ENCODE measurements around the gene OR51A7. TPM values are rescaled to one million over a fixed set of nuclear protein-coding genes. Genes with fewer than 3 reads are reported as not detected.

The OR51A7 gene
- total RNA-seq (2021; fragmentation: NEBNext Ultra II Directional; extraction: Animal tissue kit (Norgen Biotek cat#: 25700)), result not detected in 2 replicates
- not detected in 2 replicates for polyA plus RNA-seq (2011; rRNA removed)
- not detected for polyA plus RNA-seq (2011; cell fraction: cytosol; rRNA removed)
- polyA plus RNA-seq (2011; cell fraction: nucleus; rRNA removed), result not detected
- polyA plus RNA-seq (2012, experiment 1 of 2), result not detected in 4 replicates
- not detected for polyA plus RNA-seq (2012, experiment 2 of 2)
- not detected for polyA plus RNA-seq (2013, experiment 1 of 2)
- polyA plus RNA-seq (2013, experiment 2 of 2), result not detected
- polyA minus RNA-seq (2011; rRNA and poly(A)+ RNA removed), result 0.46 and 0.82 TPM in 2 replicates
- polyA minus RNA-seq (2011; cell fraction: cytosol; rRNA and poly(A)+ RNA removed), result not detected
- not detected for polyA minus RNA-seq (2011; cell fraction: nucleus; rRNA and poly(A)+ RNA removed)
- long read RNA-seq, experiment 1, result 0 reads
- long read RNA-seq, experiment 2, result 0 reads

GRCh38 chr11:4903484-4903883, at the start of gene OR51A7:
Gene OR51A7 (plus strand): TSS chr11:4903783. CDS start chr11:4907370, 3,587 bp downstream.
- FAIRE-seq (no peak), DNase-seq (ENCODE audit: low read depth in 1 of 2, low spot score in 2 of 2) (no peak)
- Histone ChIP-seq H3K36me3 (ENCODE audit: control insufficient read depth in 2 of 4, insufficient read depth in 4 of 4, low read length in 3 of 4) (no peaks in the 10 kb centered on the region), H3K9me3 (ENCODE audit: insufficient read depth in 2 of 2, low read depth in 1 of 2, low read length in 1 of 2) (no peaks in the 10 kb centered on the region), H3K79me1 (ENCODE audit: low read depth, low read length) (no peaks in the 10 kb centered on the region), H4K8ac (ENCODE audit: extremely low read depth, insufficient read depth, low read length) (no peak within 1 kb of the TSS), H3K23me2 (ENCODE audit: low read depth, low read length) (no peaks in the 10 kb centered on the region), H3K9ac (replicated peaks in 1 of 4; ENCODE audit: extremely low read depth in 1 of 4, low read depth in 3 of 4, low read length in 3 of 4) (no peak within 1 kb of the TSS), H2BK20ac (ENCODE audit: low read length) (no peak within 1 kb of the TSS), H3K4me2 (ENCODE audit: insufficient read depth in 1 of 2, low read depth in 2 of 2, low read length in 2 of 2) (no peak within 1 kb of the TSS), H2AK5ac (ENCODE audit: low read depth, low read length) (no peak within 1 kb of the TSS), H3K23ac (ENCODE audit: insufficient read length) (no peak within 1 kb of the TSS), H2BK15ac (ENCODE audit: low read length) (no peak within 1 kb of the TSS), H2AFZ (ENCODE audit: low read length) (no peak within 1 kb of the TSS), H2BK5ac (ENCODE audit: low read depth, low read length) (no peak within 1 kb of the TSS), H3K4me3 (ENCODE audit: extremely low read depth in 1 of 4, insufficient read depth in 2 of 4, low read depth in 3 of 4, low read length in 4 of 4) (no peak within 1 kb of the TSS), H3K4me1 (replicated peaks in 1 of 4; ENCODE audit: control insufficient read depth in 3 of 4, insufficient read depth in 4 of 4, low read length in 3 of 4) (no peaks in the 10 kb centered on the region), H3K27ac (ENCODE audit: low read depth, low read length) (no peak within 1 kb of the TSS), H4K20me1 (replicated peaks in 1 of 2; ENCODE audit: control insufficient read depth in 1 of 2, insufficient read depth in 2 of 2, low read length in 2 of 2) (no peaks in the 10 kb centered on the region), H3K56ac (replicated peaks; ENCODE audit: insufficient read length, low read depth, low read length) (no peak within 1 kb of the TSS), H3K27me3 (replicated peaks in 1 of 4; ENCODE audit: control insufficient read depth in 3 of 4, extremely low read depth in 1 of 4, insufficient read depth in 3 of 4, low read length in 3 of 4) (no peaks in the 10 kb centered on the region), H4K91ac (replicated peaks; ENCODE audit: insufficient read length, low read length) (no peak within 1 kb of the TSS), H2BK12ac (ENCODE audit: low read depth, low read length) (no peak within 1 kb of the TSS), H3K14ac (ENCODE audit: insufficient read length) (no peak within 1 kb of the TSS), H4K5ac (ENCODE audit: insufficient read length, low read depth, low read length) (no peak within 1 kb of the TSS), H3K18ac (ENCODE audit: extremely low read depth, low read length) (no peak within 1 kb of the TSS), H3K79me2 (ENCODE audit: control insufficient read depth in 1 of 2, insufficient read depth in 2 of 2, low read length in 2 of 2) (no peaks in the 10 kb centered on the region), H3K4ac (replicated peaks; ENCODE audit: insufficient read length, low read depth, low read length) (no peak within 1 kb of the TSS), H2BK120ac (replicated peaks; ENCODE audit: low read depth, low read length) (no peak within 1 kb of the TSS)
- ChIA-PET CTCF (ENCODE audit: partially characterized antibody) (no interaction called here), POLR2A (ENCODE audit: partially characterized antibody) (no interaction called here)
- TF ChIP-seq SUZ12 (IDR thresholded peaks at IDR 0.05; ENCODE audit: low read length) (no peak), CHD2 (IDR thresholded peaks at IDR 0.05; ENCODE audit: low read length) (no peak), BCL11A (IDR thresholded peaks at IDR 0.05; ENCODE audit: low read depth in 2 of 2, low read length in 2 of 2) (no peak), EGR1 (IDR thresholded peaks at IDR 0.05; ENCODE audit: borderline replicate concordance, low read depth, low read length) (no peak), POU5F1 (IDR thresholded peaks at IDR 0.05; ENCODE audit: low read depth, low read length) (no peak), ASH2L (IDR thresholded peaks at IDR 0.05; ENCODE audit: low read length) (no peak), BACH1 (IDR thresholded peaks at IDR 0.05; ENCODE audit: low read length) (no peak), E2F6 (IDR thresholded peaks at IDR 0.05) (no peak)

Measured in H1 (cell line).